ENCODE data around the gene NEK4. TPM values are rescaled to one million over a fixed set of nuclear protein-coding genes. Genes with fewer than 3 reads are reported as not detected.

Gene NEK4
- total and polyA plus RNA-seq, 2 of the 13 experiments (the other 11 are each of a cell fraction or from before 2014, with no cell fraction given): 16.5 to 38.0 TPM

GRCh38 chr3:52770496-52771333 lies at the start of gene NEK4 (continued):
- no peak for TF ChIP-seq STAT5B (CRISPR knock-in tag; IDR thresholded peaks at IDR 0.05)
- TF ChIP-seq ZNF333 (CRISPR knock-in tag; IDR thresholded peaks at IDR 0.05; ENCODE audit: borderline replicate concordance): 0 out of 2 replicates have a peak, but pooled peaks have one; percentile 40
- no peak for TF ChIP-seq ZNF780A (CRISPR knock-in tag; IDR thresholded peaks at IDR 0.05)
- 0 out of 2 replicates have a peak, but pooled peaks have one; percentile 22 for TF ChIP-seq HOXD1 (CRISPR knock-in tag; IDR thresholded peaks at IDR 0.05)
- TF ChIP-seq ZNF512B (CRISPR knock-in tag; IDR thresholded peaks at IDR 0.05; ENCODE audit: borderline replicate concordance): no peak
- no peak for TF ChIP-seq NFATC3 (CRISPR knock-in tag; IDR thresholded peaks at IDR 0.05)
- no peak; the same call in 1 of the 2 replicates for TF ChIP-seq ZFP82 (CRISPR knock-in tag; IDR thresholded peaks at IDR 0.05; ENCODE audit: borderline replicate concordance)
- peak; percentile 90 for TF ChIP-seq PHF20 (CRISPR knock-in tag; IDR thresholded peaks at IDR 0.05)
- TF ChIP-seq BRF2 (CRISPR knock-in tag; IDR thresholded peaks at IDR 0.05): no peak
- no peak for TF ChIP-seq ARNTL (CRISPR knock-in tag; IDR thresholded peaks at IDR 0.05)
- no peak for TF ChIP-seq SRSF9 (IDR thresholded peaks at IDR 0.05; ENCODE audit: borderline replicate concordance, insufficient read depth, low read depth, low read length, poor library complexity, severe bottlenecking)
- TF ChIP-seq ZBTB40 (IDR thresholded peaks at IDR 0.05): no peak
- TF ChIP-seq ZBTB40 (CRISPR knock-in tag; IDR thresholded peaks at IDR 0.05): 0 out of 2 replicates have a peak, but pooled peaks have one; percentile 28

All from HepG2 (cell line).